HG02798 (cell line): ENCODE data around the gene ZNF442.
"Not testable (repeated sequence)": the region's sequence is repeated elsewhere in the genome, so short reads cannot be mapped to it uniquely, and the experiment has no call there.

Source experiments
- ATAC-seq: cut with Tn5 transposase; IDR thresholded peaks from one replicate; pipeline ENCODE4 v1.9.1; 2021; ENCODE audit warnings: mild to moderate bottlenecking; ENCODE audit not compliant: unreplicated experiment, poor library complexity

Gene ZNF442

DNA sequence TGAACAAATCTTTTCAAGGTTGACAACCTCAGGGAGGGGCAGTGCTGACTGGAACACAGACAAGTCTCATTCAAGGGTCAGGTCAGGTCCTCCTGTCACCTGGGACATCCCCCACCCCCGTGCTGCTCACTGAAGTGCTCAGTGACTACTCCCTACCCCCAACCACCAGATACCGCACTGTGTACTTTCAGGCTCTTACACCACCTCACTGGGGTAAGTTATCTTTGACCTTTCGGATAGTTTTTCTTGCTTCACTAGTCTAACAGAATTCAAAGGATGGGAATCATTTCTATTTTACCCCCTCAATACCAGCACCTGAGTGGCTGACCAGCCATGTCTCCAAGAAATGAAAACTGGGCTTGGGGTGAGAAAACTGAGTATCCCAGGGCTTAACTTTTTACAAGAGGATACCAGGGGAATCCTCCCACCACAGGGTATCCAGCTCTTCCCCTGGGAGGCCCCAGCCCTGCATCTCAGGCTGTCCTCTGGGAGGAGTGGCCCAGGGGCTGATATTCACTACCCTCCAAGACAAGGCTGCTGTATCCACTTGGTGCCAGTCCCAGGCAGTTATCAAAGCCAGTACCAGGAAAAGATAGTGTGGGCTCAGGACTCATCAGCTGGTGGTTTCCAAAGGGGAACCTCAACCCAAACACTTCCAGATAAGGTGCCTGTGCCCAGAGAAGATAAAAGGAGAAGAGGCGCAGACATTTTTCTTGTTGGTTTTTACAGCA, 34.1 kb downstream of the ZNF442 start:
- ATAC-seq: peak; percentile 41

GRCh38 chr19:12330340-12330739, 35.1 kb downstream of the ZNF442 start:
- ATAC-seq: no peak

DNA sequence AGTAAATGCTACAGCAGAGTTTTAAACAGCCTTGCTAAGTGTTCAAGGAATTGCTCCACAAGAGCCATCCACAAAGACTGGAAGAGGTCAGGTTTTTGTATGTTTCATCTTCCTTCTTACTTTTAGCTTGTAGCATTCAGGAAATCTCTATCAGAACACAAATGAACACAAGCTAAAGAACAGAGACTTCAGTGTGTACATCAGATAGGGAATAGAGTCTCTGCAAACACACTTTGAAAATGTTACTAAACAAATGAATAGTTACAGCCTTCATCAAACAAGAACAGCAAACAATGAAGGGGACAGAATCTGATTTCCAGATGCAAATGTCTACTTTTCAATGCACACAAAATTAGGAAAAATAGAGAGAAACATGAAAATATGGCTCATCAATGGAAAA, 39.8 kb downstream of the ZNF442 start:
- ATAC-seq: no peak

DNA sequence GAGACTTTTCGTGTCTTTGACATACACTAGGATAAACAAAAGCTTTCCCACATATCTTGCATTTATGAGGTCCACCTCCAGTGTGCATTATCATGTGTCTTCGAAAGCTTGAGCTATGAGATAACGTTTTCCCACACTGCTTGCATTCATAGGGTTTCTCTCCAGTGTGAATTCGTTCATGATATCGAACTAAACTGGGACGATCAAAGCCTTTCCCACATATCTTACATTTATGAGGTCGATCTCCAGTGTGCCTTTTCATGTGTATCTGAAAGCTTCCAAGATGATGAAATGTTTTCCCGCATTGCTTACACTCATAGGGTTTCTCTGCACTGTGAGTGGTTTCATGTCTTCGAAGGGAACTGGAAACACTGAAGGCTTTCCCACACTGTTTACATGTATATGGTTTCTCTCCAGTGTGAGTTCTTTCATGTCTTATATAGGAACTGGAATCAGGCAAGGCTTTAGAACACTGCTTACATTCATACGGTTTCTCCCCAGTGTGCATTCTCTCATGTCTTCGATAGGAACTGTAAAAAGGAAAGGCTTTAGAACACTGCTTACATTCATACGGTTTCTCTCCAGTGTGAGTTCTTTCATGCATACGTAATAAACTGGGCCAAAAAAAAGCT, 46.6 kb downstream of the ZNF442 start:
- no peak for ATAC-seq

- no peak for ATAC-seq
These were observed 50.9 kb downstream of the ZNF442 start for GRCh38 chr19:12314553-12314952.

- not testable (repeated sequence) for ATAC-seq
These were observed 56.6 kb downstream of the ZNF442 start for GRCh38 chr19:12308891-12309290.
